HCT116 (cell line): ENCODE data around the gene ATP1A2. TPM values are rescaled to one million over a fixed set of nuclear protein-coding genes. Genes with fewer than 3 reads are reported as not detected.
"Not testable (repeated sequence)": the region's sequence is repeated elsewhere in the genome, so short reads cannot be mapped to it uniquely, and the experiment has no call there.

Source experiments
- ATAC-seq: fragments of 200-7000 bp; cut with Tn5 transposase; 2 replicates; pipeline ENCODE4 v1.9.1; 2020; ENCODE audit warnings: mild to moderate bottlenecking, moderate library complexity
- BruUV-seq: library from RNA; stranded (reverse); fragments of 400-500 nt; replicated peaks from 2 replicates; lab custom pipeline; 2021; lab: Mats Ljungman, UMichigan
- CTCF ChIA-PET: fragments of 300-600 bp; sonication (Branson Sonifier 250); formaldehyde crosslinking; loops from one replicate; lab custom pipeline; 2021; ENCODE audit warnings: antibody characterized with exemption; lab: Charles Lee
- POLR2A ChIA-PET: fragments of 300-600, 350-600 bp; sonication (Branson Sonifier 250); formaldehyde crosslinking; loops from one replicate; lab custom pipeline; 2021; ENCODE audit warnings: antibody characterized with exemption; lab: Charles Lee
- RAD21 ChIA-PET, 2 experiments: fragments of 300-600 bp; sonication (Branson Sonifier 250); formaldehyde crosslinking; loops; one replicate each; lab custom pipeline; 2023; ENCODE audit warnings: low total read pairs in 2 of 2; ENCODE audit not compliant: uncharacterized antibody in 2 of 2, unreplicated experiment in 2 of 2, low non-redundant PET in 1 of 2; lab: Charles Lee
- DNase-seq: peaks from one replicate; pipeline ENCODE4 v3.0.0-alpha.2; 2010; ENCODE audit warnings: low read depth, low spot score
- H2AFZ ChIP-seq: fragments of 200-600 bp; shearing (Covaris generic), sonication (generic); 2 replicates; pipeline ENCODE4 v1.6.1; 2017; ENCODE audit warnings: low read depth, mixed run types, mixed read lengths, antibody characterized with exemption, low read length; ENCODE audit not compliant: poor library complexity, severe bottlenecking
- H3K27ac ChIP-seq: 2 replicates; pipeline ENCODE4 v1.5.1; 2012; ENCODE audit warnings: low read depth, low read length
- H3K27me3 ChIP-seq: fragments of 200-600 bp; sonication (generic); 2 replicates; pipeline ENCODE4 v1.6.1; 2016; ENCODE audit warnings: mixed run types, low read length, mixed read lengths; ENCODE audit not compliant: insufficient read depth
- H3K36me3 ChIP-seq, 2 experiments: fragments of 200-500 bp in 1 of 2; fragments of 200-600 bp in 1 of 2; sonication (Bioruptor generic) in 1 of 2; sonication (generic) in 1 of 2; 2 replicates each; pipeline versions ENCODE4 v1.5.1 to v1.6.1; 2014 to 2016; ENCODE audit warnings: low read length in 2 of 2, inconsistent platforms in 1 of 2, mixed read lengths in 1 of 2, mixed run types in 1 of 2; ENCODE audit not compliant: insufficient read depth in 2 of 2, control insufficient read depth in 1 of 2
- H3K4me1 ChIP-seq, 2 experiments: fragments of 200-600 bp in 1 of 2; sonication (generic) in 1 of 2; 2 replicates each; pipeline versions ENCODE4 v1.5.1 to v1.6.1; 2012 to 2017; ENCODE audit warnings: low read length in 2 of 2, inconsistent platforms in 1 of 2, mild to moderate bottlenecking in 1 of 2, mixed read lengths in 1 of 2, mixed run types in 1 of 2, moderate library complexity in 1 of 2; ENCODE audit not compliant: insufficient read depth in 2 of 2, control insufficient read depth in 1 of 2
- H3K4me2 ChIP-seq: fragments of 200-600 bp; sonication (generic); 2 replicates; pipeline ENCODE4 v1.6.1; 2017; ENCODE audit warnings: mixed run types, low read length, mixed read lengths
- H3K4me3 ChIP-seq, 2 experiments: fragments of 200-600 bp in 1 of 2; sonication (generic) in 1 of 2; replicated peaks in 1 of 2; 2 replicates each; pipeline ENCODE4 v1.5.1; 2011 to 2016; ENCODE audit warnings: low read length in 2 of 2, control low read depth in 1 of 2, low read depth in 1 of 2, mild to moderate bottlenecking in 1 of 2, mixed read lengths in 1 of 2, mixed run types in 1 of 2
- H3K79me2 ChIP-seq: fragments of 200-600 bp; sonication (generic); 2 replicates; pipeline ENCODE4 v1.6.1; 2017; ENCODE audit warnings: mild to moderate bottlenecking, mixed run types, low read length, moderate library complexity, mixed read lengths; ENCODE audit not compliant: insufficient read depth
- H3K9ac ChIP-seq: fragments of 200-600 bp; sonication (generic); 2 replicates; pipeline ENCODE4 v1.6.1; 2016; ENCODE audit warnings: low read length, mixed read lengths
- H3K9me2 ChIP-seq: fragments of 200-600 bp; sonication (generic), shearing (Covaris generic); 2 replicates; pipeline ENCODE4 v1.6.1; 2017; ENCODE audit warnings: mixed run types, mild to moderate bottlenecking, moderate library complexity; ENCODE audit not compliant: insufficient read depth
- H3K9me3 ChIP-seq, 2 experiments: fragments of 200-500 bp in 1 of 2; fragments of 200-600 bp in 1 of 2; sonication (Bioruptor generic) in 1 of 2; sonication (generic) in 1 of 2; 2 replicates each; pipeline ENCODE4 v1.6.1; 2014 to 2017; ENCODE audit warnings: low read length in 2 of 2, mixed read lengths in 2 of 2, inconsistent platforms in 1 of 2, low read depth in 1 of 2, mild to moderate bottlenecking in 1 of 2, mixed run types in 1 of 2, moderate library complexity in 1 of 2; ENCODE audit not compliant: control insufficient read depth in 1 of 2, insufficient read depth in 1 of 2
- H4K20me1 ChIP-seq: fragments of 200-600 bp; sonication (generic), shearing (Covaris generic); 2 replicates; pipeline ENCODE4 v1.6.1; 2017; ENCODE audit warnings: mixed run types, mild to moderate bottlenecking, moderate library complexity; ENCODE audit not compliant: insufficient read depth
- CBX3 ChIP-seq: IDR thresholded peaks from 2 replicates; pipeline ENCODE4 v1.6.1; 2012; ENCODE audit warnings: low read depth
- CTCF ChIP-seq, 3 experiments: fragments of 200-600 bp in 1 of 3; sonication (generic) in 1 of 3; IDR thresholded peaks in 2 of 3; conservative IDR thresholded peaks in 1 of 3; 2 replicates each; pipeline ENCODE4 v1.5.1; 2012 to 2017; ENCODE audit warnings: low read depth in 2 of 3, low read length in 2 of 3, antibody characterized with exemption in 1 of 3, borderline replicate concordance in 1 of 3, control low read depth in 1 of 3, mild to moderate bottlenecking in 1 of 3, mixed read lengths in 1 of 3, mixed run types in 1 of 3, moderate library complexity in 1 of 3; ENCODE audit not compliant: insufficient read depth in 1 of 3
- ELF1 ChIP-seq: IDR thresholded peaks from 2 replicates; pipeline ENCODE4 v1.6.1; 2012; ENCODE audit warnings: low read depth, borderline replicate concordance
- EZH2 ChIP-seq: fragments of 200-600 bp; sonication (generic); IDR thresholded peaks from 2 replicates; pipeline ENCODE4 v1.6.1; 2017; ENCODE audit warnings: antibody characterized with exemption, mixed run types
- EZH2phosphoT487 ChIP-seq: fragments of 200-600 bp; IDR thresholded peaks from 2 replicates; pipeline ENCODE4 v1.6.1; 2018; ENCODE audit warnings: antibody characterized with exemption, borderline replicate concordance
- POLR2AphosphoS5 ChIP-seq: IDR thresholded peaks from 2 replicates; pipeline ENCODE4 v1.6.1; 2011; ENCODE audit warnings: mild to moderate bottlenecking, low read depth, low read length, moderate library complexity
- SIN3A ChIP-seq: IDR thresholded peaks from 2 replicates; pipeline ENCODE4 v1.6.1; 2012; ENCODE audit warnings: low read depth
- SRF ChIP-seq: IDR thresholded peaks from 2 replicates; pipeline ENCODE4 v1.6.1; 2012; ENCODE audit warnings: low read depth
- TCF7L2 ChIP-seq: IDR thresholded peaks from 2 replicates; pipeline ENCODE4 v1.7.0; 2011; ENCODE audit warnings: borderline replicate concordance, inconsistent platforms; ENCODE audit not compliant: insufficient read depth, insufficient read length; ENCODE audit errors: extremely low read depth
- YY1 ChIP-seq: IDR thresholded peaks from 2 replicates; pipeline ENCODE4 v1.6.1; 2011; ENCODE audit warnings: low read length, low read depth, moderate library complexity, mild to moderate bottlenecking; ENCODE audit not compliant: insufficient replicate concordance; ENCODE audit errors: extremely low read depth
- ZFX ChIP-seq: fragments of 450-650 bp; IDR thresholded peaks from 2 replicates; pipeline ENCODE4 v1.6.1; 2017
- intact Hi-C: fragments of 100-400 bp; cut with micrococcal nuclease; formaldehyde crosslinking; loops from 2 replicates; pipeline ENCODE4 v1.10.0; 2022
- total RNA-seq: library from RNA; stranded (reverse); gene quantifications from one replicate; pipeline ENCODE4 v1.2.1, GENCODE V29; 2021; ENCODE audit not compliant: unreplicated experiment

Gene ATP1A2
- total RNA-seq, 1 experiment from 2014 or later = not detected

- no peak for TF ChIP-seq TCF7L2
Measured at GRCh38 chr1:160124705-160125478, 9.3 kb downstream of the ATP1A2 start (continued).

- H3K9me3 ChIP-seq = no peaks in the 10 kb centered on the region
- RAD21 ChIA-PET = interaction anchor here in 1 of 2 experiments (0.7 kb wide), 1 partner anchor 27 kb away, joined by 3 read pairs; the partner anchor contains the start of gene IGSF8
- no peaks in the 10 kb centered on the region for H3K27me3 ChIP-seq
- TF ChIP-seq YY1 = no peak
- no peak for TF ChIP-seq EZH2
- TF ChIP-seq SRF = no peak
- TF ChIP-seq ZFX = no peak
- no peak for TF ChIP-seq CTCF (IDR thresholded peaks at IDR 0.05 in 2 of 3, conservative IDR thresholded peaks at IDR 0.05 in 1 of 3; ENCODE audit: borderline replicate concordance in 1 of 3, insufficient read depth in 1 of 3, low read depth in 2 of 3, low read length in 2 of 3)
- no peak for TF ChIP-seq EZH2phosphoT487
- no peak for TF ChIP-seq ELF1
- TF ChIP-seq POLR2AphosphoS5 = no peak
- no peak for TF ChIP-seq CBX3
- TF ChIP-seq SIN3A = no peak
- TF ChIP-seq, all 23 proteins: peak for 0
- H3K4me1 ChIP-seq = peaks cover 15 to 31% of the 10 kb centered on the region in 2 experiments
- peak overlapping the region; percentile 71 for H3K4me2 ChIP-seq
- 0 out of 2 replicates have a peak, but pooled peaks cover 2% of the 10 kb centered on the region for H3K9me2 ChIP-seq
- DNase-seq (no peak), ATAC-seq (no peak)
- peak overlapping the region; percentile 46 for H2AFZ ChIP-seq
- H3K36me3 ChIP-seq = no peaks in the 10 kb centered on the region
- ChIA-PET CTCF (interaction anchor here (1.2 to 1.6 kb wide), 2 partner anchors 10 to 68 kb away, joined by 3 read pairs; no protein-coding TSS in a partner anchor), POLR2A (no interaction called here)
- no TSS peak for BruUV-seq
- no peaks in the 10 kb centered on the region for H4K20me1 ChIP-seq
- H3K79me2 ChIP-seq = no peaks in the 10 kb centered on the region
- H3K4me3 ChIP-seq = no peak overlapping the region
- intact Hi-C loops = no loop called here
- H3K9ac ChIP-seq = no peak overlapping the region
- H3K27ac ChIP-seq = no peak overlapping the region
Measured at GRCh38 chr1:160125746-160126145, 10.2 kb downstream of the ATP1A2 start.

GRCh38 chr1:160126342-160126741 lies 10.8 kb downstream of the ATP1A2 start:
- H3K4me2 ChIP-seq, DNase-seq, H2AFZ ChIP-seq, H3K27ac ChIP-seq, H3K79me2 ChIP-seq, H4K20me1 ChIP-seq, H3K9me2 ChIP-seq, H3K36me3 ChIP-seq, BruUV-seq, H3K9me3 ChIP-seq, H3K9ac ChIP-seq, ATAC-seq, CTCF ChIA-PET, POLR2A ChIA-PET, H3K27me3 ChIP-seq, intact Hi-C loops, H3K4me3 ChIP-seq, RAD21 ChIA-PET: not testable (repeated sequence)
- H3K4me1 ChIP-seq = peaks cover 15 to 31% of the 10 kb centered on the region in 2 experiments
